GM19193 (cell line): ENCODE results near the gene MEF2B.

Source experiments
- POLR2A ChIP-seq: IDR thresholded peaks from 4 replicates; pipeline ENCODE4 v1.6.1; 2011; ENCODE audit not compliant: insufficient read depth, insufficient read length; ENCODE audit errors: extremely low read depth

Gene MEF2B

DNA sequence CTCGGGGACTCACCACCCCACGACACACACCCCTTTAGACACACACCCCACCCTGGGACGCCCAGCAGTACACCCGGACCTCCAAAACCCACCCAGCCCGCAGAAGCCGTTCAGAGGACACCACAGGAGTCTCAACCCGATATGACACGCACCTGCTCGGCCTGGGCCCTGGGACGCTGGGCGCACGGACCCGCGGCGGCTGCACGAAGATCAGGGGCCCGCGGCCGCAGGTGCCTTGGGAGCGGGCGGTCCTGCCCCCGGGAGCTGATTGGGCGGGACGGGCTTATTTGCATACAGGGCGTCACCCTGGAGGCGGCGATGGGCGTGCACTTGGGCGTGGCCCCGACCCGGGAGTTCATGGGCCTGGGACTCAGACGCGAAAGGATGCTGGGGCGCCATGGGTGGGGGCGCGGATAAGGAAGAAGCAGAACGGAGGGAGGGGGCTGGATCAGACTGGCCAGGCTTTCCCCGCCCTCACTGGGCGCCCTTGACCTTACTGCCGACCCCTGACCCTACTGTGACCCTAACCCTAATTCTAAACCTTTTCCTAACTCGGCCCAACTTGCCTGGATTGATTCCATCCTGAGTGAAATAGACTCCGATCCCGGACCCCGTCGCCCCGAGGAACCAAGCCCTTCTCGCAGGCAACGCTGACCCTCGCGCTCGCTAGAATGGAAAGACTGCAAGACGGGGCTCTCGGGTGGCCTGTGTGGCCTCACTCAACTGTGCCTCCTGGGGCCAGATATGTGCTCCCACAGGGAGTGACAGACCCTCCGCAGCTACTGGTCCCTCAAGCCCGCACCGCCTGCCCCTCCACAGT, at the start of gene MEF2B:
TSS of gene MEF2B (minus strand) at position 211 of the 820 bp plus-strand sequence. CDS start 19,528 bp downstream, outside the sequence.
- TF ChIP-seq POLR2A, result peak; percentile 94

- no peak for TF ChIP-seq POLR2A
Observed at GRCh38 chr19:19218911-19219310, 48.8 kb upstream of the MEF2B start.

- TF ChIP-seq POLR2A, result no peak
Observed at GRCh38 chr19:19217099-19217498, 47.0 kb upstream of the MEF2B start.

- no peak for TF ChIP-seq POLR2A
Observed at GRCh38 chr19:19215792-19216191, 45.7 kb upstream of the MEF2B start.

DNA sequence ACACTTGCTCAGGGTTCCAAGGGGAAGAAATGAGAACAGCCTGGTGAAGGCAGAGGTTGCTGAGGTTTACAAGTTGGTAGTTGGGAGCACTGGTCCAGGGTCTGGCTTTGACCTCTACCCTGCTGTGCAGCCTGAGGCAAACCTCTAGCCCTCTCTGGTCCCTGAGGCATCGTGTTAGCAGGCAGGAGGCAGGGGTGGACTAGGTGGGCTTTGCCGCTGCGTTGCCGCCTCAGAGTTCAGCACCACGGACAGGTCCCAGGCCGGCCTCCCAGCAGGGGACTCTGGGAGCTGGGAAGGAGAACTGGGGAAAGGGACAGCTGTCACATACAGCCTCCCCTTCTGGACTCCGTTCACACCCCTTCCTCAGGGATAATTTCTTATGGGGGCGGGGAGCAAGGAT, 44.8 kb upstream of the MEF2B start:
- TF ChIP-seq POLR2A, result no peak

DNA sequence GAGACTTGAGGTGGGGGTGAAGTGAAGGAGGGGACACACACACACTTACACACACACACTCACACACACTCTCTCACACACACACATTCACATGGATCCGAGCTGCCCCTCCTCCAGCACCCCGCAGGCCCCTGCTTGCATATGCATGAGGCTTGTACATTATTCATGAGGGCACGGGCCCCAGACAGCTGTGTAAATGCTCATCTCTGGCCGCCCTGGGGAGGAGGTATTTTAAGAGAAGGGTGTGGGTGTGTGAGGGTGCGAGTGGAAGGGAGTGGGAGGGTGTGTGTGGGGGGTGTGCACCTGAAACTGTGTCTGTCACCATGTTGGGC, 44.1 kb upstream of the MEF2B start:
- no peak for TF ChIP-seq POLR2A

DNA sequence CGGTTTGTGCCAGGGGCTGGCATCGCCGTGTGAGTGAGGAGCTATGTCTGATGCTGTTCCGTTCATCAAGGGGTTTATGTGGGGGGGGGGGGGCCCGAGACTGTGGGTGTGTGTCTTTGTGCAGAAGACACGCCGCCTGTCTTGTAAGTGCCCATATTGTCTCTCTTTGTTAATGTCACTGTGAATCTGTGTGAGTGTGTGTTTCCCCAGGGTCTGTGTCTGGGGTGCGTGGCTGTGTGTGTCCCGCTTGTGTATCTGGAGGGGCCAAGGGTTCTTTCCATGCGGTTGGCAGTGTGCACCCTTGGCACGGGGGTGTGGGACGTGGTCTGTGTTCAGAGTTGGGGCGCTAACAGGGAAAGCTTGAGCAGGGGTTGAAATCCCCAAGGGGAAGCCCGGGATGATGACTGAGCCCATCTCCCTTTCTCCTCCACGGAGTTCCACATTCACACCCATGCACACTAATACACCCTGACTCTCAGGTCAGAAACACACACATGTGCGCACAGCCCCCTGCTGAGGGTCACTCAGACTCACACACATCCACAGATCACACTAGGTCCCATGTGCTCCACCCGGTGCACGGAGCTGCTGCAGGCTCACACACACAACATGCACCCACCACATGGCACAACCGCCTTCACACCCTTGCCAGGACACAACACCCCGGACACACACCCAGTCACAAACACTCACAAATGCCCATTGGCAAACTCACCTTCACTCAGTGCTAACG, 43.5 kb upstream of the MEF2B start:
- TF ChIP-seq POLR2A, result no peak

GRCh38 chr19:19212916-19213315, 42.9 kb upstream of the MEF2B start:
- TF ChIP-seq POLR2A, result no peak

GRCh38 chr19:19211499-19212420, 41.7 kb upstream of the MEF2B start, which contains the start of gene NCAN:
TSS of gene NCAN (plus strand) at chr19:19211958. CDS start at chr19:19216954, 4,996 bp downstream.
- TF ChIP-seq POLR2A, result no peak

DNA sequence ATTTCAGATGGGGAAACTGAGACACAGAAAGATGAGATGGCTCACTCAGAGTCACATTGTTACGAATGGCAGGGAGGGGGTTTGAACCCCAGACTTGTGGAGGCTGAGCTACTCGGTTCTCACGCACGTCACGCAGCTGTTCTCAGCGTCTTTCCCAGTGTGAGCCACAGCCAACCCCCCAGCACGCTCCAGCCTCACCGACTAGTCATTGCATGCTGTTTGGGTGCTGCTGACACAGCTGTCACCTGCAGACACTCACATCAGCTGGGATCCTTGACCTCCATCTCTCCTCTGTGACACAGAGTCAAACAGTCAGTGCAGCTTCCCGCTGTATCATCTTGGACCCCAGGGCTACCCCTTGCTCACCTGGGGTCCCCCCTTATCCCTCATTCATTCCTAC, 39.3 kb upstream of the MEF2B start:
- TF ChIP-seq POLR2A, result no peak

DNA sequence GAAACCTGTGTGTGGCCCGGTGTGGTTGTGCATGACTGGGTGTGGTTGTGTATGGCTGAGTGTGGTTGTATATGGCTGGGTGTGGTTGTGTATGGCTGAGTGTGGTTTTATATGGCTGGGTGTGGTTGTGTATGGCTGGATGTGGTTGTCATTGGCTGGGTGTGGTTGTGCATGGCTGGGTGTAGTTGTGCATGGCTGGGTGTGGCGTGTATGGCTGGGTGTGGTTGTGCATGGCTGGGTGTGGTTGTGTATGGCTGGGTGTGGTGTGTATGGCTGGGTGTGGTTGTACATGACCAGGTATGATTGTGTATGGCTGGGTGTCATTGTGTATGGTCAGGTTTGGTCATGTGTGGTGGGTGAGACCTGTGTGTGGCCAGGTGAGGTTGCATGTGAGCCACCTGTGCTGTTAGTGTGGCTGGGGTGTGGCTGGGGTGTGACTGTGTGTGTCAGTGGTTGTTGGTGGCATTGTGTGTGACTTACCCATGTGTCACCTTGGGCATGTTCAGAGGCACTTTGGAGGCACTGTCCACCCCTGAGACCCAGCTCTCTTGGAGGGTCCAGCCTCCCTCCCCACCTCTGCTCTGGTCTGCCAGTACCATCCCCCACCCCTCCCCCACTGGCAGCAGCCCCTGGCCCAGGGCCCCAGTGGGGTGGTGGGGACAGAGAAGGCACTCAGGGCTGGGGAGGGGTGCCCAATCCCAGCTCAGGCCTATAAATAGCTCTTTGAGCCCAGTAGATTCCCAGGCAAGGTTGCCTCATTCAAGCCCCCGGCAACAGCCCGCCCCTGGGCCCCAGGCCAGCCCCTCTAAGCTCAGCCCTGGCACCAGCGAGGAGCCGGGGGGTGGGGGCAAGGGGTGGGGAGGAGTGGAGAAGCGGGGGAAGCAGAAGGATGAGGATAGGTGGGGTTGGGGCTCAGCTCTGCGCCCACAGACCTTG, 37.8 kb upstream of the MEF2B start:
- TF ChIP-seq POLR2A, result no peak

- no peak for TF ChIP-seq POLR2A
Observed at GRCh38 chr19:19206938-19207337, 36.9 kb upstream of the MEF2B start.

- TF ChIP-seq POLR2A, result no peak
Observed at GRCh38 chr19:19205416-19206410, 35.6 kb upstream of the MEF2B start.
